SK-N-SH (cell line): Measurements from ENCODE around the gene FKBP5.

Source experiments
- CTCF ChIP-seq: fragments of 200-600 bp; sonication (generic); IDR thresholded peaks from 2 replicates; pipeline ENCODE4 v1.6.1; 2017; ENCODE audit warnings: antibody characterized with exemption, mild to moderate bottlenecking, moderate library complexity
- EZH2phosphoT487 ChIP-seq: fragments of 200-600 bp; sonication (generic); IDR thresholded peaks from 2 replicates; pipeline ENCODE4 v1.6.1; 2017; ENCODE audit warnings: low read depth, mixed run types, mild to moderate bottlenecking, antibody characterized with exemption, moderate library complexity, borderline replicate concordance
- FOSL2 ChIP-seq: IDR thresholded peaks from 2 replicates; pipeline ENCODE4 v1.4.0; 2012; ENCODE audit warnings: low read depth, mild to moderate bottlenecking, moderate library complexity, borderline replicate concordance
- GABPA ChIP-seq: IDR thresholded peaks from 2 replicates; pipeline ENCODE4 v1.4.0; 2012; ENCODE audit warnings: low read depth, mild to moderate bottlenecking
- JUND ChIP-seq: IDR thresholded peaks from 2 replicates; pipeline ENCODE4 v1.4.0; 2012
- RAD21 ChIP-seq: IDR thresholded peaks from 2 replicates; pipeline ENCODE4 v1.6.1; 2012; ENCODE audit warnings: mild to moderate bottlenecking, low read length
- RCOR1 ChIP-seq: fragments of 150-350 bp; IDR thresholded peaks from 2 replicates; pipeline ENCODE4 v1.6.1; 2017; ENCODE audit warnings: antibody characterized with exemption, low read length
- REST ChIP-seq: IDR thresholded peaks from 2 replicates; pipeline ENCODE4 v1.6.1; 2012; ENCODE audit warnings: mild to moderate bottlenecking, low read depth, low read length, moderate library complexity
- TAF1 ChIP-seq: IDR thresholded peaks from 2 replicates; pipeline ENCODE4 v1.6.1; 2012; ENCODE audit warnings: low read depth, mild to moderate bottlenecking, low read length, moderate library complexity, borderline replicate concordance
- USF1 ChIP-seq: IDR thresholded peaks from 2 replicates; pipeline ENCODE4 v1.4.0; 2012; ENCODE audit warnings: low read depth, borderline replicate concordance
- USF2 ChIP-seq: fragments of 150-350 bp; IDR thresholded peaks from 2 replicates; pipeline ENCODE4 v1.6.1; 2017; ENCODE audit warnings: antibody characterized with exemption, low read length, low read depth, borderline replicate concordance
- YY1 ChIP-seq: IDR thresholded peaks from 2 replicates; pipeline ENCODE4 v1.4.0; 2012; ENCODE audit warnings: low read depth, mild to moderate bottlenecking

- no peak for TF ChIP-seq CTCF
- no peak for TF ChIP-seq RCOR1
- TF ChIP-seq EZH2phosphoT487 = no peak
- no peak for TF ChIP-seq RAD21
- TF ChIP-seq REST = no peak
- TF ChIP-seq USF2 = no peak
- TF ChIP-seq JUND = no peak
- TF ChIP-seq YY1 = no peak
- TF ChIP-seq TAF1 = no peak
- TF ChIP-seq GABPA = no peak
- no peak for TF ChIP-seq USF1
- TF ChIP-seq FOSL2 = no peak
Observed at GRCh38 chr6:35716798-35717197, 28.1 kb upstream of the FKBP5 start.
